Muscle layer of colon (tissue), 2 donors: ENCODE measurements around the gene ERC1.
"Not testable (repeated sequence)": the region's sequence is repeated elsewhere in the genome, so short reads cannot be mapped to it uniquely, and the experiment has no call there.

Experiments
- H3K27ac ChIP-seq: one replicate; pipeline ENCODE4 v1.7.0; 2013; ENCODE audit warnings: low read depth, mild to moderate bottlenecking, low read length, moderate library complexity
- H3K27me3 ChIP-seq, 2 donors: one replicate each; pipeline ENCODE4 v1.7.0; 2013; ENCODE audit warnings: low read length in 2 of 2, mild to moderate bottlenecking in 2 of 2; ENCODE audit not compliant: insufficient read depth in 2 of 2, control insufficient read depth in 1 of 2
- H3K36me3 ChIP-seq: one replicate; pipeline ENCODE4 v1.7.0; 2013; ENCODE audit warnings: mild to moderate bottlenecking, low read length; ENCODE audit not compliant: insufficient read depth
- H3K4me1 ChIP-seq: one replicate; pipeline ENCODE4 v1.7.0; 2013; ENCODE audit warnings: mild to moderate bottlenecking, low read length; ENCODE audit not compliant: insufficient read depth
- H3K4me3 ChIP-seq, 2 donors: one replicate each; pipeline ENCODE4 v1.7.0; 2013; ENCODE audit warnings: low read length in 2 of 2, low read depth in 1 of 2, mild to moderate bottlenecking in 1 of 2, moderate library complexity in 1 of 2
- H3K9ac ChIP-seq: one replicate; pipeline ENCODE4 v1.7.0; 2013; ENCODE audit warnings: low read length
- H3K9me3 ChIP-seq: one replicate; pipeline ENCODE4 v1.7.0; 2013; ENCODE audit warnings: mild to moderate bottlenecking, low read length
- donor health status: abdominal sarcoma.
- donor health status: Adenocarcinoma of cecum.

The ERC1 gene

GRCh38 chr12:1355871-1356270, 364.8 kb downstream of the ERC1 start:
- H3K4me1 ChIP-seq: peaks cover 10% of the 10 kb centered on the region
- H3K9me3 ChIP-seq, H3K27ac ChIP-seq, H3K36me3 ChIP-seq, H3K27me3 ChIP-seq, H3K4me3 ChIP-seq, H3K9ac ChIP-seq: not testable (repeated sequence)

- no peak overlapping the region for H3K9ac ChIP-seq
- H3K27ac ChIP-seq: no peak overlapping the region
- H3K4me3 ChIP-seq: no peak overlapping the region
Measured at GRCh38 chr12:1356285-1356684, 365.3 kb downstream of the ERC1 start.

GRCh38 chr12:1357171-1357570, 366.1 kb downstream of the ERC1 start:
- Histone ChIP-seq H3K4me3 (no peak overlapping the region), H3K9ac (no peak overlapping the region), H3K36me3 (no peaks in the 10 kb centered on the region), H3K9me3 (no peaks in the 10 kb centered on the region), H3K27me3 (no peaks in the 10 kb centered on the region), H3K4me1 (peaks cover 10% of the 10 kb centered on the region), H3K27ac (no peak overlapping the region)

More at GRCh38 chr12:1356285-1356684, 365.3 kb downstream of the ERC1 start:
- H3K4me1 ChIP-seq: peaks cover 10% of the 10 kb centered on the region
- H3K36me3 ChIP-seq: no peaks in the 10 kb centered on the region
- no peaks in the 10 kb centered on the region for H3K27me3 ChIP-seq
- H3K9me3 ChIP-seq: no peaks in the 10 kb centered on the region

- Histone ChIP-seq H3K36me3 (no peaks in the 10 kb centered on the region), H3K4me3 (no peak overlapping the region), H3K27me3 (no peaks in the 10 kb centered on the region), H3K9me3 (no peaks in the 10 kb centered on the region), H3K9ac (no peak overlapping the region), H3K27ac (no peak overlapping the region), H3K4me1 (peaks cover 10% of the 10 kb centered on the region)
Measured at GRCh38 chr12:1357711-1358110, 366.7 kb downstream of the ERC1 start.

GRCh38 chr12:1360441-1361210, 369.6 kb downstream of the ERC1 start:
- Histone ChIP-seq H3K9ac (no peak overlapping the region), H3K4me1 (peaks cover 10% of the 10 kb centered on the region), H3K36me3 (no peaks in the 10 kb centered on the region), H3K9me3 (no peaks in the 10 kb centered on the region), H3K27me3 (no peaks in the 10 kb centered on the region), H3K4me3 (no peak overlapping the region), H3K27ac (no peak overlapping the region)

- no peaks in the 10 kb centered on the region for H3K36me3 ChIP-seq
- H3K27me3 ChIP-seq: no peaks in the 10 kb centered on the region
- H3K9ac ChIP-seq: no peak overlapping the region
- H3K27ac ChIP-seq: no peak overlapping the region
- no peaks in the 10 kb centered on the region for H3K9me3 ChIP-seq
- peaks cover 2% of the 10 kb centered on the region for H3K4me1 ChIP-seq
- no peak overlapping the region for H3K4me3 ChIP-seq
Measured at GRCh38 chr12:1362143-1362662, 371.2 kb downstream of the ERC1 start.

GRCh38 chr12:1365703-1366102, 374.7 kb downstream of the ERC1 start:
- no peak overlapping the region for H3K4me3 ChIP-seq
- H3K9ac ChIP-seq: no peak overlapping the region
- H3K4me1 ChIP-seq: no peaks in the 10 kb centered on the region
- no peaks in the 10 kb centered on the region for H3K27me3 ChIP-seq
- no peaks in the 10 kb centered on the region for H3K9me3 ChIP-seq
- H3K27ac ChIP-seq: no peak overlapping the region
- H3K36me3 ChIP-seq: no peaks in the 10 kb centered on the region

GRCh38 chr12:1367331-1368291, 376.6 kb downstream of the ERC1 start:
- Histone ChIP-seq H3K27me3 (no peaks in the 10 kb centered on the region), H3K4me3 (no peak overlapping the region), H3K4me1 (no peaks in the 10 kb centered on the region), H3K9me3 (no peaks in the 10 kb centered on the region), H3K36me3 (no peaks in the 10 kb centered on the region), H3K9ac (no peak overlapping the region), H3K27ac (no peak overlapping the region)

- H3K27ac ChIP-seq: no peak overlapping the region
- H3K36me3 ChIP-seq: no peaks in the 10 kb centered on the region
- no peak overlapping the region for H3K4me3 ChIP-seq
- H3K4me1 ChIP-seq: no peaks in the 10 kb centered on the region
- no peak overlapping the region for H3K9ac ChIP-seq
- H3K27me3 ChIP-seq: no peaks in the 10 kb centered on the region
- H3K9me3 ChIP-seq: no peaks in the 10 kb centered on the region
Measured at GRCh38 chr12:1369460-1369859, 378.4 kb downstream of the ERC1 start.

- Histone ChIP-seq H3K9ac (no peak overlapping the region), H3K27ac (no peak overlapping the region), H3K9me3 (no peaks in the 10 kb centered on the region), H3K36me3 (no peaks in the 10 kb centered on the region), H3K27me3 (no peaks in the 10 kb centered on the region), H3K4me1 (no peaks in the 10 kb centered on the region), H3K4me3 (no peak overlapping the region)
Measured at GRCh38 chr12:1369938-1370500, 379.0 kb downstream of the ERC1 start.
